ENCODE measurements around the gene FXR2.
A peak's percentile ranks its signal among the peaks of the same experiment; 100 is the strongest.
"Not testable (repeated sequence)": the region's sequence is repeated elsewhere in the genome, so short reads cannot be mapped to it uniquely, and the experiment has no call there.

The FXR2 gene

GRCh38 chr17:7611635-7612293 lies 2.9 kb downstream of the FXR2 start:
- Histone ChIP-seq H3K36me3 (ENCODE audit: insufficient read depth, low read length) (peaks cover 15% of the 10 kb centered on the region; the same call in 1 of the 2 replicates), H3K79me2 (ENCODE audit: control insufficient read depth, insufficient read depth, low read length, unreplicated experiment) (peaks cover 56% of the 10 kb centered on the region), H3K27ac (ENCODE audit: low read depth, low read length) (peak overlapping the region; percentile 38), H3K27me3 (ENCODE audit: insufficient read depth, low read length) (no peaks in the 10 kb centered on the region), H2AFZ (ENCODE audit: low read length, unreplicated experiment) (no peak overlapping the region), H3K4me3 (ENCODE audit: low read depth, low read length) (peak overlapping the region; percentile 98), H3K4me1 (ENCODE audit: control insufficient read depth, insufficient read depth, low read length, unreplicated experiment) (peaks cover 23% of the 10 kb centered on the region)

- no peaks in the 10 kb centered on the region for H3K27me3 ChIP-seq (ENCODE audit: insufficient read depth, low read length)
- H3K79me2 ChIP-seq (ENCODE audit: control insufficient read depth, insufficient read depth, low read length, unreplicated experiment): peaks cover 62% of the 10 kb centered on the region
- H2AFZ ChIP-seq (ENCODE audit: low read length, unreplicated experiment): no peak overlapping the region
- peaks cover 23% of the 10 kb centered on the region for H3K4me1 ChIP-seq (ENCODE audit: control insufficient read depth, insufficient read depth, low read length, unreplicated experiment)
- no peak overlapping the region for H3K4me3 ChIP-seq (ENCODE audit: low read depth, low read length)
- peaks cover 15% of the 10 kb centered on the region; the same call in 1 of the 2 replicates for H3K36me3 ChIP-seq (ENCODE audit: insufficient read depth, low read length)
- H3K27ac ChIP-seq (ENCODE audit: low read depth, low read length): no peak overlapping the region
These were observed 4.1 kb downstream of the FXR2 start for GRCh38 chr17:7610641-7611040.

- Histone ChIP-seq H3K36me3 (ENCODE audit: insufficient read depth, low read length) (peaks cover 23% of the 10 kb centered on the region; the same call in 1 of the 2 replicates), H3K4me1 (ENCODE audit: control insufficient read depth, insufficient read depth, low read length, unreplicated experiment) (no peaks in the 10 kb centered on the region), H3K27me3 (ENCODE audit: insufficient read depth, low read length) (no peaks in the 10 kb centered on the region), H3K79me2 (ENCODE audit: control insufficient read depth, insufficient read depth, low read length, unreplicated experiment) (peaks cover 33% of the 10 kb centered on the region), H3K4me3 (ENCODE audit: low read depth, low read length) (no peak overlapping the region), H2AFZ (ENCODE audit: low read length, unreplicated experiment) (no peak overlapping the region), H3K27ac (ENCODE audit: low read depth, low read length) (no peak overlapping the region)
These were observed 8.4 kb downstream of the FXR2 start for GRCh38 chr17:7606280-7606679.

- not testable (repeated sequence) for H3K27ac ChIP-seq (ENCODE audit: low read depth, low read length); H2AFZ ChIP-seq (ENCODE audit: low read length, unreplicated experiment); H3K27me3 ChIP-seq (ENCODE audit: insufficient read depth, low read length); H3K79me2 ChIP-seq (ENCODE audit: control insufficient read depth, insufficient read depth, low read length, unreplicated experiment); H3K4me1 ChIP-seq (ENCODE audit: control insufficient read depth, insufficient read depth, low read length, unreplicated experiment); H3K4me3 ChIP-seq (ENCODE audit: low read depth, low read length); H3K36me3 ChIP-seq (ENCODE audit: insufficient read depth, low read length)
These were observed 17.1 kb downstream of the FXR2 start for GRCh38 chr17:7597561-7597960.

GRCh38 chr17:7593296-7593695 lies 21.4 kb downstream of the FXR2 start:
- Histone ChIP-seq H3K36me3 (ENCODE audit: insufficient read depth, low read length) (peaks cover 3% of the 10 kb centered on the region; the same call in 1 of the 2 replicates), H3K27ac (ENCODE audit: low read depth, low read length) (no peak overlapping the region), H3K4me3 (ENCODE audit: low read depth, low read length) (no peak overlapping the region), H3K4me1 (ENCODE audit: control insufficient read depth, insufficient read depth, low read length, unreplicated experiment) (peaks cover 27% of the 10 kb centered on the region), H2AFZ (ENCODE audit: low read length, unreplicated experiment) (no peak overlapping the region), H3K27me3 (ENCODE audit: insufficient read depth, low read length) (no peaks in the 10 kb centered on the region), H3K79me2 (ENCODE audit: control insufficient read depth, insufficient read depth, low read length, unreplicated experiment) (peaks cover 9% of the 10 kb centered on the region)

- Histone ChIP-seq H3K27ac (ENCODE audit: low read depth, low read length) (no peak overlapping the region), H2AFZ (ENCODE audit: low read length, unreplicated experiment) (no peak overlapping the region), H3K36me3 (ENCODE audit: insufficient read depth, low read length) (peaks cover 3% of the 10 kb centered on the region; the same call in 1 of the 2 replicates), H3K27me3 (ENCODE audit: insufficient read depth, low read length) (no peaks in the 10 kb centered on the region), H3K4me3 (ENCODE audit: low read depth, low read length) (no peak overlapping the region), H3K4me1 (ENCODE audit: control insufficient read depth, insufficient read depth, low read length, unreplicated experiment) (peaks cover 33% of the 10 kb centered on the region), H3K79me2 (ENCODE audit: control insufficient read depth, insufficient read depth, low read length, unreplicated experiment) (peaks cover 9% of the 10 kb centered on the region)
These were observed 22.2 kb downstream of the FXR2 start for GRCh38 chr17:7592422-7593021.

- Histone ChIP-seq H3K27ac (ENCODE audit: low read depth, low read length) (no peak overlapping the region), H3K4me3 (ENCODE audit: low read depth, low read length) (no peak overlapping the region), H3K36me3 (ENCODE audit: insufficient read depth, low read length) (peaks cover 3% of the 10 kb centered on the region; the same call in 1 of the 2 replicates), H3K4me1 (ENCODE audit: control insufficient read depth, insufficient read depth, low read length, unreplicated experiment) (peaks cover 40% of the 10 kb centered on the region), H2AFZ (ENCODE audit: low read length, unreplicated experiment) (no peak overlapping the region), H3K79me2 (ENCODE audit: control insufficient read depth, insufficient read depth, low read length, unreplicated experiment) (peaks cover 9% of the 10 kb centered on the region), H3K27me3 (ENCODE audit: insufficient read depth, low read length) (no peaks in the 10 kb centered on the region)
These were observed 23.1 kb downstream of the FXR2 start for GRCh38 chr17:7591596-7591995.

GRCh38 chr17:7590743-7591142 lies 24.0 kb downstream of the FXR2 start:
- peak overlapping the region; percentile 53 for H3K27ac ChIP-seq (ENCODE audit: low read depth, low read length)
- H3K4me3 ChIP-seq (ENCODE audit: low read depth, low read length): no peak overlapping the region

GRCh38 chr17:7589891-7590691 lies 24.6 kb downstream of the FXR2 start, which contains the start of gene SOX15:
Gene SOX15, minus strand, starts transcription at chr17:7590094. Its CDS starts 418 bp downstream, at chr17:7589676.
- Histone ChIP-seq H3K4me1 (ENCODE audit: control insufficient read depth, insufficient read depth, low read length, unreplicated experiment) (peaks cover 44% of the 10 kb centered on the region), H3K79me2 (ENCODE audit: control insufficient read depth, insufficient read depth, low read length, unreplicated experiment) (peaks cover 17% of the 10 kb centered on the region), H2AFZ (ENCODE audit: low read length, unreplicated experiment) (no peak within 1 kb of the TSS), H3K36me3 (ENCODE audit: insufficient read depth, low read length) (peaks cover 3% of the 10 kb centered on the region; the same call in 1 of the 2 replicates), H3K4me3 (ENCODE audit: low read depth, low read length) (no peak within 1 kb of the TSS), H3K27ac (ENCODE audit: low read depth, low read length) (peak within 1 kb of the TSS; percentile 53), H3K27me3 (ENCODE audit: insufficient read depth, low read length) (no peaks in the 10 kb centered on the region)

More at GRCh38 chr17:7590743-7591142, 24.0 kb downstream of the FXR2 start:
- peaks cover 42% of the 10 kb centered on the region for H3K4me1 ChIP-seq (ENCODE audit: control insufficient read depth, insufficient read depth, low read length, unreplicated experiment)
- peaks cover 11% of the 10 kb centered on the region for H3K79me2 ChIP-seq (ENCODE audit: control insufficient read depth, insufficient read depth, low read length, unreplicated experiment)
- no peak overlapping the region for H2AFZ ChIP-seq (ENCODE audit: low read length, unreplicated experiment)
- peaks cover 3% of the 10 kb centered on the region; the same call in 1 of the 2 replicates for H3K36me3 ChIP-seq (ENCODE audit: insufficient read depth, low read length)
- H3K27me3 ChIP-seq (ENCODE audit: insufficient read depth, low read length): no peaks in the 10 kb centered on the region

- no peaks in the 10 kb centered on the region for H3K27me3 ChIP-seq (ENCODE audit: insufficient read depth, low read length)
- H3K4me1 ChIP-seq (ENCODE audit: control insufficient read depth, insufficient read depth, low read length, unreplicated experiment): peaks cover 44% of the 10 kb centered on the region
- H2AFZ ChIP-seq (ENCODE audit: low read length, unreplicated experiment): no peak overlapping the region
- peaks cover 3% of the 10 kb centered on the region; the same call in 1 of the 2 replicates for H3K36me3 ChIP-seq (ENCODE audit: insufficient read depth, low read length)
- H3K79me2 ChIP-seq (ENCODE audit: control insufficient read depth, insufficient read depth, low read length, unreplicated experiment): peaks cover 24% of the 10 kb centered on the region
- no peak overlapping the region for H3K27ac ChIP-seq (ENCODE audit: low read depth, low read length)
- H3K4me3 ChIP-seq (ENCODE audit: low read depth, low read length): no peak overlapping the region
These were observed 25.4 kb downstream of the FXR2 start for GRCh38 chr17:7589204-7589868.
